HL-60/S4 treated with retinoic acid at 250 ng/mL for 4 days and 3 days (cell line): ENCODE data around the gene RABEP2.
"Not testable (repeated sequence)": the region's sequence is repeated elsewhere in the genome, so short reads cannot be mapped to it uniquely, and the experiment has no call there.

ENCODE experiments used
- in situ Hi-C: fragments of 300-500 bp; cut with MboI; formaldehyde crosslinking; loops from 2 replicates; pipeline ENCODE4 v1.7.0; 2022; ENCODE audit warnings: low sequenced_read_pairs

Gene RABEP2

DNA sequence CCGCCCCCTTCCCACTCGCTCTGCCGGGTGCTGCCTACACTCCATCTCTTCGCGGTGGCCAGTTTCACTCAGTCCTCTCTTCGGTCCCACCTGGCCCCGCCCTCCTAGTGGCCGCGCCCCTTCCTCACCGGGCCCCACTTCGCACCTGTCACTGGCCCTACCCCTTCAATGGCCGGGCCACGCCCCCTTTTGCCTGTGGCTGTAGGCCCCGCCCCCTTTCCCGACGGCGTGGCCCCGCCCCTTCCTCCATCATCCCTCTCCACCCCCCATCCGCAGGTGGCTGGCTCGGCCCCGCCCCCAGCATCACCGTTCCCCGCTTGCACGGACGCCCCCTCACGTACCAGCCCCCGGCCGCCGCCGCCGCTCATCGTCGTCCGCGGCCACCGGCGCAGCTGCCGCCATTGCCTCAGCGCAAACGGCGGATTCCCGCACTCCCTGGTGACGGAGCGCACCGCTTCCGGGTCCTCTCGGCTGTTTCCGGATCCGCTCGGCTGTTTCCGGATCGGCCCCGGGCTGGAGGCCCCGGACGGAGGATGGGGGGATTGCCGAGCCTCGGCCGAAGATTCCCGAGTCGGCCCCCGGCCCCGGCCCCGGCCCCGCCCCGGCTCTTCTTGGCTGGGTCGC, at the start of gene RABEP2:
Gene RABEP2 (minus strand): TSS at position 477 of the 624 bp plus-strand sequence. CDS start 75 bp downstream, at position 402.
- in situ Hi-C loops: no loop called here

DNA sequence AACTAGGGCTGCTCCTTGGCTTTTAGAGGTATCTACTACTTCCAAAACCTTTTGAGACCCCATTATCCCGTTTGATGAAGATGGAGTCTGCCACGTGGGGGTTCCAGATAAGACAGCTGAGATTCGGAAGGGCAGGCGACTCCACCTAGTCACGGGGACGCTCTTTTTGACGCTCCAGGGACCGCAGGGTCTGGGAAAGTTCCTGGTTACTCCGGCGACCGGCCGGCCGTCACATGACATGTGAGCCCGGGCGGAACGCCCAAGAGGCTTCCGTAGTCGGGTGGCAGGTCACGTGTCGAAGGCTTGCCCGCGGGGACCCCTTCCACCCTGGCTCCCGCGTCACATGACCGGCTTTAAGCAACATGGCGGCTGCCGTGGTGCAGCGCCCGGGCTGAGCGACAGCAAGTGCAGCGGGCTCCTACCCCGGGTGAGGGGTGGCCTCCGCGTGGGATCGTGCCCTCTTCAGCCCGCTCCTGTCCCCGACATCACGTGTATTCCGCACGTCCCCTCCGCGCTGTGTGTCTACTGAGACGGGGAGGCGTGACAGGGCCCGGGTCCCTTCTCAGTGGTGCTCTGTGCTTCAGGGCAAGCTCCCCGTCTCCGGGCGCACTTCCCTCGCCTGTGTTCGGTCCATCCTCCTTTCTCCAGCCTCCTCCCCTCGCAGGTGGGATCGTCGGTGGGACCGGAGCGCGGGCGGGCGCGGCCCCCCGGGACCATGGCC, 49.6 kb upstream of the RABEP2 start, which contains the start of gene SPNS1:
Gene SPNS1 (plus strand): TSS at position 342 of the 721 bp plus-strand sequence. CDS start 374 bp downstream, at position 716.
- in situ Hi-C loops: no loop called here

DNA sequence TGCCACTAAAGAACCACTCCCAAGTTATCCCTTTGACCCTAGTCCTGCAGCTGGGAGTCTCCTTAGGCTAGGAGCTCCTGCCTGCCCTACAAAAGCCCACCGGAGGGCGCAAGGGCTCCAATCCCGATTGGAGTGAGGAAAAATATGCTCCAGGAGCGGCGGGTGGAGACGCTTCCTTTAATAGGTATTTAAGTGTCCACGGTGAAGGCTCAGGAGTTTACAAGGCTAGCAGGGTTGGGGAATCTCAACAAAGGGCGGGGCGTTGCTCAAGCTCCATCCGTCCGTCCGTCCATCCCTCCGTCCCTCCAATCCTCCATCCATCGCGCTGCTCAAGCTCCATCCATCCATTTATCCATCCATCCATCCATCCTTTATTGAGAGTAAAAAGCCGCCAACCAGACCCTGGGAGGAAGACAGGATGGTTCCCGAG, 49.0 kb upstream of the RABEP2 start:
- in situ Hi-C loops: no loop called here

- in situ Hi-C loops: not testable (repeated sequence)
Observed at GRCh38 chr16:28969696-28970095, 44.7 kb upstream of the RABEP2 start.

DNA sequence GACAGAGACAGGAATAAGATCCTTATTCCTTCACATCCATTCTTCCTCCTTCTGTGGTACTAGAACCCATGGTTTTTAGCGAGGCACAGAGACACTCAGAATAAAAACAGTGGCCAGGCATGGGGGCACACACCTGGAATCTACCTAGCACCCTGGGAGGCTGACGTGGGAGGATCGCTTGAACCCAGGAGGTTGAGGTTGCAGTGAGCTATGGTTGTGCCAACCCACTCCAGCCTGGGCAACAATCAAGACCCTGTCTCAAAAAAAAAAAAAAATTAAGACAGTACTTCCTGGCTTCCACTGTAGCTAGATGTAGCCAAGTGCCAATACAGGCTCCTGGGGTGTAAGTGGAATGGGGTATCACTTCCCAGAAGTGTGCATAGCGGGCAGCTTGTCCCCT, 42.1 kb upstream of the RABEP2 start:
- in situ Hi-C loops: no loop called here

GRCh38 chr16:28964496-28964895, 39.5 kb upstream of the RABEP2 start:
- in situ Hi-C loops: no loop called here

DNA sequence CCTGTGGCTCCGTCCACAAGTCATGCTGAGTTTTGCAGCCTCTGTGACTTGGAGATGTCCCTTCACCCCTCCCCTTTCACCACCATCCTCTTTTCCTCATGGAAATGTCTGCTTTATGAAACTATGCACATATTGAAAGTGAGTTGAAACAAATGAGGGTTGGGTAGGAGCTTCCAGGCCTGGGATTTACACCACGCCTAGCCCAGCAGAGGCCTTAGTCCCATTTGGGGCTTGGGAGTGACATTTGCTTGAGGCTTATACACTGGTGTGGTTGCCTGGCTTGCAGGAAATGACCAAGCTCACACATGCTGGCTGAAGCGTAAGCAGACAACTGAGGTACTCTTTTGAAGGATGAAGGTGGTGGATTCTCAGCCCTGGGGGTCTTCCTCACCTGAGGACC, 39.0 kb upstream of the RABEP2 start:
- in situ Hi-C loops: no loop called here

DNA sequence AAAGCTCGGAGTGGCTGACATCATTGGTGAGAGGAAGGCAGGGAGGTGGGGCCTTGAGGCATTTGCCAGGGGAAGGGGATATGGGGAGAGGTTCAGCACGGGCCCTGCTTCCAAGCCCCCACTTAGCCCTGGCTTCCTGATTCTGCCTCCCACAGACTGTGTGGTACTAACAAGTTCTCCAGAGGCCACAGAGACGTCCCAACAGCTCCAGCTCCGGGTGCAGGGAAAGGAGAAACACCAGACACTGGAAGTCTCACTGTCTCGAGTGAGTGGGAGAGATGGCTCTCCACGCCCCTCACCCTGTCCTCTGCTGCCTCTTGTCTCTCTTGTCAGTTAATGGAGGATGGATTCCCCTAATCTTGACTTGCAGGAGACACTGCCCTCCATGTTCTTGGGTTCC, 33.8 kb upstream of the RABEP2 start:
- in situ Hi-C loops: no loop called here

GRCh38 chr16:28958216-28958615, 33.2 kb upstream of the RABEP2 start:
- in situ Hi-C loops: no loop called here

GRCh38 chr16:28951410-28951943, 26.4 kb upstream of the RABEP2 start:
- in situ Hi-C loops: no loop called here

DNA sequence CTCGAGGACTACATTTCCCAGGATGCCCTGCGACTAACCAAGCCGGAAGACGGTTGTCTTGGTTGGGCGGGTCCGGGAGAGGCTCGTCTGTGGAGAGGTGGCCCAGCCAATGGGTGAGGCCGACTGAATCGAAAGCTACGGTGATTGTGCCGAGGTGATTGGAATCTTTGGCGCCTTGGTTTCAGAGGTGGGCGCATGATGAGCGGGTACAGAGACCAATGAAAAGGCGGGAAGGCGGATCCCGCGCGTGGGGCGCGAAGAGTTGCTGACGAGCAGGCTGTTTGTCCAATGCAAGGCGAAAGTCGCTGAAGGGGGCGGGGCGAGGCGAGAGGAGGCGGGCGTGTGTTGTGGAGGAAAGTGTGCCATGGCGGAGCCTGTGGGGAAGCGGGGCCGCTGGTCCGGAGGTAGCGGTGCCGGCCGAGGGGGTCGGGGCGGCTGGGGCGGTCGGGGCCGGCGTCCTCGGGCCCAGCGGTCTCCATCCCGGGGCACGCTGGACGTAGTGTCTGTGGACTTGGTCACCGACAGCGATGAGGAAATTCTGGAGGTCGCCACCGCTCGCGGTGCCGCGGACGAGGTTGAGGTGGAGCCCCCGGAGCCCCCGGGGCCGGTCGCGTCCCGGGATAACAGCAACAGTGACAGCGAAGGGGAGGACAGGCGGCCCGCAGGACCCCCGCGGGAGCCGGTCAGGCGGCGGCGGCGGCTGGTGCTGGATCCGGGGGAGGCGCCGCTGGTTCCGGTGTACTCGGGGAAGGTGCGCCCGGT, 25.8 kb upstream of the RABEP2 start, which contains the start of gene NFATC2IP:
Gene NFATC2IP (plus strand): TSS at position 290 of the 762 bp plus-strand sequence. CDS start 75 bp downstream, at position 365.
- in situ Hi-C loops: no loop called here

- in situ Hi-C loops: no loop called here
Observed at GRCh38 chr16:28946681-28947080, 21.6 kb upstream of the RABEP2 start.

- in situ Hi-C loops: no loop called here
Observed at GRCh38 chr16:28943281-28943680, 18.2 kb upstream of the RABEP2 start.

GRCh38 chr16:28939825-28940224, 14.8 kb upstream of the RABEP2 start:
- in situ Hi-C loops: not testable (repeated sequence)

DNA sequence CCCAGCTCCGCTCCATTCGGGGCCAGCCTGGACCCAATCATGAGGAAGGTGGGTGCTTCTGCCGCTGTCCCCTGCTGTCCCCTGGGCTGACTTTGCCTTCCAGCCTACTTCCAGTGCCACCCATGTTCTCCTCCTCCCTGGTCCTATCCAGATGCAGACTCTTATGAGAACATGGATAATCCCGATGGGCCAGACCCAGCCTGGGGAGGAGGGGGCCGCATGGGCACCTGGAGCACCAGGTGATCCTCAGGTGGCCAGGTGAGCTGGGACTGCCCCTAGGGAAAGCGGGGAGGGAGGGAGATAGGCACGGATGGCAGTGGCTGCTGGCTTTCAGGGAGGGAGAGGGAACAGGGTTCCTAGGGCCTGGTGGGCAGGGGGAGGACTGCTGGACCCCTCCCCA, 13.7 kb upstream of the RABEP2 start:
- in situ Hi-C loops: no loop called here

DNA sequence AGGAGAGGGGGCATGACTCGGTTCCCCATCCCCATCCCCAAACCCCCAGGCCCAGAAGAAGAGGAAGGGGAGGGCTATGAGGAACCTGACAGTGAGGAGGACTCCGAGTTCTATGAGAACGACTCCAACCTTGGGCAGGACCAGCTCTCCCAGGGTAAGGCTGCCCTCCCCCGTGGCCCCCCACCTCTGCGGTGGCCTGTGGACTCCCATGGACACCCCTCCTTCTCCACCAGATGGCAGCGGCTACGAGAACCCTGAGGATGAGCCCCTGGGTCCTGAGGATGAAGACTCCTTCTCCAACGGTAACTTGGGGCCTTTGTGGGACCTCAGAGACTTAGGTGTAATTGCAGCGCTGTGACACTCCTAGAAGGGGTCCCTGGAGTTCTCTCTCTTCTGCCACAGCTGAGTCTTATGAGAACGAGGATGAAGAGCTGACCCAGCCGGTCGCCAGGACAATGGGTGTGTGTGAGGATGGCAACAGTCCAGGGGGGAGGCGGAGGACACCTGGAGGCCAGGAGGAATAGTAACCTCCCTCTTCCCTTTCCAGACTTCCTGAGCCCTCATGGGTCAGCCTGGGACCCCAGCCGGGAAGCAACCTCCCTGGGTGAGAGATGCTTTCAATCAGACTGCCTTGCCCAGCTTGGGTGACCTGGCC, 12.3 kb upstream of the RABEP2 start:
- in situ Hi-C loops: no loop called here

GRCh38 chr16:28936784-28937155, 11.7 kb upstream of the RABEP2 start:
- in situ Hi-C loops: no loop called here

- in situ Hi-C loops: no loop called here
Observed at GRCh38 chr16:28935924-28936783, 11.1 kb upstream of the RABEP2 start.

DNA sequence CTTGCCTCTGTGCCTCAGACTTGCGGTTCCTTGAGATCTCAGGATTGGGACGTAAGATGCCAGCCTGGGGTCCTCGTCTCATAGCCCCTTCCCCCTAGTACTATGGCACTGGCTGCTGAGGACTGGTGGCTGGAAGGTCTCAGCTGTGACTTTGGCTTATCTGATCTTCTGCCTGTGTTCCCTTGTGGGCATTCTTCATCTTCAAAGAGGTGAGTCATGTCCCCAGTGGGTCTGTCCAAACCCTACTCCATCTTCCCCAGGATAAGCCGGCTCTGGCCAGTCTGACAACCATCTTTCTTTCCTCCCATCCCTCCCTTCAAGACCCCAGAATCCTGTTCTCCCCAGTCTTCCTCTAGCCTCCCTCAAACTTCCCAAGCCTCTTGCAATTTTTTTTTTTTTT, 10.3 kb upstream of the RABEP2 start:
- in situ Hi-C loops: no loop called here

- in situ Hi-C loops: no loop called here
Observed at GRCh38 chr16:28933171-28933570, 8.1 kb upstream of the RABEP2 start.
